Smooth muscle cell (in vitro differentiated cells): ENCODE results near the gene ADSL. TPM values are rescaled to one million over a fixed set of nuclear protein-coding genes. Genes with fewer than 3 reads are reported as not detected.

Experiments used
- DNase-seq: peaks from one replicate; lab custom pipeline; 2025; ENCODE audit not compliant: unreplicated experiment; lab: John Stamatoyannopoulos, UW
- H2AFZ ChIP-seq: fragments of 200-600 bp; sonication (generic); 2 replicates; pipeline ENCODE4 v1.6.0; 2016; ENCODE audit warnings: antibody characterized with exemption, low read depth, mild to moderate bottlenecking
- H3F3A ChIP-seq: fragments of 200-600 bp; sonication (generic); 2 replicates; pipeline ENCODE4 v1.6.0; 2017; ENCODE audit warnings: antibody characterized with exemption, low read depth
- H3K27ac ChIP-seq: fragments of 200-600 bp; sonication (generic); 2 replicates; pipeline ENCODE4 v1.5.1; 2016; ENCODE audit warnings: low read depth, mild to moderate bottlenecking
- H3K27me3 ChIP-seq: fragments of 200-600 bp; sonication (generic); 2 replicates; pipeline ENCODE4 v1.6.1; 2016; ENCODE audit warnings: low read depth, mild to moderate bottlenecking
- H3K36me3 ChIP-seq: fragments of 200-600 bp; sonication (generic); 2 replicates; pipeline ENCODE4 v1.5.1; 2016; ENCODE audit warnings: low read depth
- H3K4me1 ChIP-seq: fragments of 200-600 bp; sonication (generic); 2 replicates; pipeline ENCODE4 v1.5.1; 2016; ENCODE audit warnings: low read depth
- H3K4me2 ChIP-seq: fragments of 200-600 bp; sonication (generic); 2 replicates; pipeline ENCODE4 v1.6.0; 2016; ENCODE audit warnings: mild to moderate bottlenecking
- H3K4me3 ChIP-seq: fragments of 200-600 bp; sonication (generic); 2 replicates; pipeline ENCODE4 v1.5.1; 2016; ENCODE audit warnings: mild to moderate bottlenecking
- H3K79me2 ChIP-seq: fragments of 200-600 bp; sonication (generic); 2 replicates; pipeline ENCODE4 v1.6.0; 2016; ENCODE audit warnings: low read depth, mild to moderate bottlenecking
- H3K9ac ChIP-seq: fragments of 200-600 bp; sonication (generic); 2 replicates; pipeline ENCODE4 v1.6.0; 2016; ENCODE audit warnings: low read depth
- H3K9me3 ChIP-seq: fragments of 200-600 bp; sonication (generic); replicated peaks from 2 replicates; pipeline ENCODE4 v1.5.1; 2016; ENCODE audit warnings: low read depth
- H4K20me1 ChIP-seq: fragments of 200-600 bp; sonication (generic); 2 replicates; pipeline ENCODE4 v1.6.0; 2016; ENCODE audit warnings: low read depth
- CTCF ChIP-seq: fragments of 200-600 bp; sonication (generic); IDR thresholded peaks from 2 replicates; pipeline ENCODE4 v1.5.1; 2017; ENCODE audit warnings: borderline replicate concordance, mild to moderate bottlenecking, antibody characterized with exemption; ENCODE audit not compliant: insufficient read depth, poor library complexity, severe bottlenecking
- WGBS: methylation state at CpG from one replicate; pipeline ENCODE4 v1.1.7; 2016; ENCODE audit warnings: low lambda C conversion rate; 5-methylcytosine and 5-hydroxymethylcytosine counted together
- polyA plus RNA-seq: library from polyadenylated mRNA; unstranded; fragments of >200 nt; fragmentation: Nextera tagmentation; extraction: Ambion mirVana; gene quantifications from 2 replicates; pipeline ENCODE4 v1.2.1, GENCODE V29; 2016
- total RNA-seq: library from RNA; depleted of rRNA; stranded (reverse); fragments of >200 nt; gene quantifications from 2 replicates; pipeline ENCODE4 v1.2.3, GENCODE V29; 2014

ADSL gene
- total and polyA plus RNA-seq, 2 experiments from 2014 or later = 45.9 to 65.1 TPM

GRCh38 chr22:40409613-40410113 lies 63.4 kb downstream of the ADSL start:
- no peaks in the 10 kb centered on the region for H3K79me2 ChIP-seq
- no peak overlapping the region for H3K27ac ChIP-seq
- H3F3A ChIP-seq = peaks cover 13% of the 10 kb centered on the region
- H3K9me3 ChIP-seq = no peaks in the 10 kb centered on the region
- no peak overlapping the region for H3K9ac ChIP-seq
- 97% methylated on average over 11 of the region's 11 CpGs for WGBS
- TF ChIP-seq CTCF = no peak
- H3K27me3 ChIP-seq = no peaks in the 10 kb centered on the region
- H4K20me1 ChIP-seq = peaks cover 53% of the 10 kb centered on the region
- no peaks in the 10 kb centered on the region for H3K4me1 ChIP-seq
- H3K36me3 ChIP-seq = no peaks in the 10 kb centered on the region
- DNase-seq = no peak
- no peak overlapping the region for H3K4me3 ChIP-seq
- no peak overlapping the region for H2AFZ ChIP-seq
- no peak overlapping the region for H3K4me2 ChIP-seq

- Histone ChIP-seq H3K4me2 (no peak overlapping the region), H3F3A (peaks cover 13% of the 10 kb centered on the region), H3K4me1 (no peaks in the 10 kb centered on the region), H3K9me3 (no peaks in the 10 kb centered on the region), H4K20me1 (peaks cover 59% of the 10 kb centered on the region), H2AFZ (no peak overlapping the region), H3K27ac (no peak overlapping the region), H3K4me3 (no peak overlapping the region), H3K9ac (no peak overlapping the region), H3K27me3 (no peaks in the 10 kb centered on the region), H3K79me2 (no peaks in the 10 kb centered on the region), H3K36me3 (no peaks in the 10 kb centered on the region)
- no peak for DNase-seq
- 78% methylated on average over 8 of the region's 8 CpGs for WGBS
- no peak for TF ChIP-seq CTCF
Measured at GRCh38 chr22:40410272-40410671, 64.0 kb downstream of the ADSL start.

GRCh38 chr22:40410731-40411505 lies 64.6 kb downstream of the ADSL start:
- no peak overlapping the region for H3K9ac ChIP-seq
- DNase-seq = no peak
- no peak for TF ChIP-seq CTCF
- H3K27ac ChIP-seq = no peak overlapping the region
- WGBS = 96% methylated on average over 13 of the region's 13 CpGs
- H3K4me1 ChIP-seq = no peaks in the 10 kb centered on the region
- H4K20me1 ChIP-seq = peaks cover 66% of the 10 kb centered on the region
- H3K4me3 ChIP-seq = no peak overlapping the region
- H3K4me2 ChIP-seq = no peak overlapping the region
- no peaks in the 10 kb centered on the region for H3K36me3 ChIP-seq
- H3K27me3 ChIP-seq = no peaks in the 10 kb centered on the region
- no peak overlapping the region for H2AFZ ChIP-seq
- peaks cover 13% of the 10 kb centered on the region for H3F3A ChIP-seq
- no peaks in the 10 kb centered on the region for H3K79me2 ChIP-seq
- H3K9me3 ChIP-seq = no peaks in the 10 kb centered on the region

- Histone ChIP-seq H3K9me3 (no peaks in the 10 kb centered on the region), H3K4me3 (no peak overlapping the region), H3K4me1 (no peaks in the 10 kb centered on the region), H3K27me3 (no peaks in the 10 kb centered on the region), H3K27ac (no peak overlapping the region), H3K36me3 (no peaks in the 10 kb centered on the region), H2AFZ (no peak overlapping the region), H3K9ac (no peak overlapping the region), H3F3A (peaks cover 13% of the 10 kb centered on the region), H3K79me2 (no peaks in the 10 kb centered on the region), H3K4me2 (no peak overlapping the region), H4K20me1 (peaks cover 70% of the 10 kb centered on the region)
- TF ChIP-seq CTCF = no peak
- WGBS = 99% methylated on average over 7 of the region's 7 CpGs
- no peak for DNase-seq
Measured at GRCh38 chr22:40411506-40411861, 65.2 kb downstream of the ADSL start.
